Ascending aorta (tissue), 2 donors: ENCODE results near the gene CALN1. TPM values are rescaled to one million over a fixed set of nuclear protein-coding genes. Genes with fewer than 3 reads are reported as not detected.

Experiments
- DNase-seq, 2 donors: peaks; one replicate each; pipeline ENCODE4 v3.0.0-alpha.2; 2019; ENCODE audit warnings: low spot score in 2 of 2
- H3K27ac ChIP-seq, 2 donors: fragments of 200-600 bp; sonication (generic); one replicate each; pipeline ENCODE4 v1.5.1; 2016 to 2017; ENCODE audit warnings: mild to moderate bottlenecking in 1 of 2
- H3K27me3 ChIP-seq: fragments of 200-600 bp; sonication (generic); one replicate; pipeline ENCODE4 v1.5.1; 2017
- H3K36me3 ChIP-seq, 2 donors: fragments of 200-600 bp; sonication (generic); one replicate each; pipeline ENCODE4 v1.5.1; 2016
- H3K4me1 ChIP-seq, 2 donors: fragments of 200-600 bp; sonication (generic); one replicate each; pipeline ENCODE4 v1.5.1; 2016 to 2017; ENCODE audit warnings: mild to moderate bottlenecking in 1 of 2
- H3K4me3 ChIP-seq, 2 donors: fragments of 200-600 bp; sonication (generic); one replicate each; pipeline ENCODE4 v1.5.1; 2016 to 2017; ENCODE audit warnings: mild to moderate bottlenecking in 1 of 2
- H3K9me3 ChIP-seq, 2 donors: fragments of 200-600 bp; sonication (generic); one replicate each; pipeline ENCODE4 v1.5.1; 2016
- intact Hi-C: fragments of 100-400 bp; cut with DNase I; formaldehyde crosslinking; loops from one replicate; pipeline ENCODE4 v1.15.1; 2023
- total RNA-seq: library from RNA; depleted of rRNA; stranded (reverse); fragments of >200 nt; gene quantifications from one replicate; pipeline ENCODE4 v1.1.0, GENCODE V29; 2016
- TF ChIP-seq, protein P1 (sequence below), 3 experiments: fragments of 200-600 bp in 2 of 3; fragments of 450-650 bp in 1 of 3; sonication (generic) in 2 of 3; IDR thresholded peaks; one replicate each; pipeline ENCODE4 v1.5.1; 2016 to 2019; ENCODE audit warnings: antibody characterized with exemption in 3 of 3, mild to moderate bottlenecking in 1 of 3, moderate library complexity in 1 of 3

Gene CALN1
- total RNA-seq, 1 donor from 2014 or later = 1.2 TPM

GRCh38 chr7:72437061-72437585, 25.0 kb upstream of the CALN1 start:
- intact Hi-C loops = no loop called here

GRCh38 chr7:72435925-72436480, 23.9 kb upstream of the CALN1 start:
- no peak for DNase-seq
- Histone ChIP-seq H3K36me3 (no peaks in the 10 kb centered on the region), H3K4me3 (no peak overlapping the region), H3K27ac (no peak overlapping the region), H3K27me3 (no peaks in the 10 kb centered on the region), H3K9me3 (no peaks in the 10 kb centered on the region), H3K4me1 (no peaks in the 10 kb centered on the region)
- intact Hi-C loops = no loop called here
- TF ChIP-seq, protein P1, sequence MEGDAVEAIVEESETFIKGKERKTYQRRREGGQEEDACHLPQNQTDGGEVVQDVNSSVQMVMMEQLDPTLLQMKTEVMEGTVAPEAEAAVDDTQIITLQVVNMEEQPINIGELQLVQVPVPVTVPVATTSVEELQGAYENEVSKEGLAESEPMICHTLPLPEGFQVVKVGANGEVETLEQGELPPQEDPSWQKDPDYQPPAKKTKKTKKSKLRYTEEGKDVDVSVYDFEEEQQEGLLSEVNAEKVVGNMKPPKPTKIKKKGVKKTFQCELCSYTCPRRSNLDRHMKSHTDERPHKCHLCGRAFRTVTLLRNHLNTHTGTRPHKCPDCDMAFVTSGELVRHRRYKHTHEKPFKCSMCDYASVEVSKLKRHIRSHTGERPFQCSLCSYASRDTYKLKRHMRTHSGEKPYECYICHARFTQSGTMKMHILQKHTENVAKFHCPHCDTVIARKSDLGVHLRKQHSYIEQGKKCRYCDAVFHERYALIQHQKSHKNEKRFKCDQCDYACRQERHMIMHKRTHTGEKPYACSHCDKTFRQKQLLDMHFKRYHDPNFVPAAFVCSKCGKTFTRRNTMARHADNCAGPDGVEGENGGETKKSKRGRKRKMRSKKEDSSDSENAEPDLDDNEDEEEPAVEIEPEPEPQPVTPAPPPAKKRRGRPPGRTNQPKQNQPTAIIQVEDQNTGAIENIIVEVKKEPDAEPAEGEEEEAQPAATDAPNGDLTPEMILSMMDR (IDR thresholded peaks at IDR 0.05) = no peak

More at GRCh38 chr7:72437061-72437585, 25.0 kb upstream of the CALN1 start:
- Histone ChIP-seq H3K4me1 (no peaks in the 10 kb centered on the region), H3K9me3 (no peaks in the 10 kb centered on the region), H3K36me3 (no peaks in the 10 kb centered on the region), H3K4me3 (no peak overlapping the region), H3K27ac (no peak overlapping the region), H3K27me3 (no peaks in the 10 kb centered on the region)
- TF ChIP-seq, protein P1 (IDR thresholded peaks at IDR 0.05) = no peak
- no peak for DNase-seq

DNA sequence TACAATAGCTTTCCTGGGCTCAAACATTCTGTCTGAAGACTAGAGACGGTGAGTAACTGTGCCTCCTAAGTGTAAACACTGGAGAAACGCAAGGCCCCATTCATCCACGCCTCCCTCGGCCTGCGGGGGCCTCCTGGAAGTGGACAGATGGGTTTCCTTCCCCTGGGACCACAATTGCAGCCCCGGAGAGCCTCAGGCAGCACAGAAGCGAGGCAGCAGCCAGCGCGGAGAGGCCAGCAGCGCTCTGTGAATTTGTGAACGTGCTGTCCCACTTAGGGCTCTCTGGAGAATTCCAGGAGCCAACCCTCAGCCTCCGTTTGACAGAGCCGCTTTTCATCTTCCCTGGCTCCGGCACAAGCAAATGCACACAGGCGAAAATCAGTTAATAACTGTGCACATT, 23.2 kb upstream of the CALN1 start:
- no peak overlapping the region for H3K27ac ChIP-seq
- TF ChIP-seq, protein P1 (IDR thresholded peaks at IDR 0.05) = no peak
- intact Hi-C loops = no loop called here
- DNase-seq = no peak
- no peak overlapping the region for H3K4me3 ChIP-seq
- no peaks in the 10 kb centered on the region for H3K4me1 ChIP-seq
- H3K36me3 ChIP-seq = no peaks in the 10 kb centered on the region
- no peaks in the 10 kb centered on the region for H3K27me3 ChIP-seq
- no peaks in the 10 kb centered on the region for H3K9me3 ChIP-seq

- TF ChIP-seq, protein P1 (IDR thresholded peaks at IDR 0.05) = no peak
- Histone ChIP-seq H3K27me3 (no peaks in the 10 kb centered on the region), H3K4me3 (no peak overlapping the region), H3K9me3 (no peaks in the 10 kb centered on the region), H3K36me3 (no peaks in the 10 kb centered on the region), H3K4me1 (no peaks in the 10 kb centered on the region), H3K27ac (no peak overlapping the region)
- DNase-seq = no peak
- intact Hi-C loops = no loop called here
Measured at GRCh38 chr7:72430531-72430930, 18.4 kb upstream of the CALN1 start.

- no peak overlapping the region for H3K27ac ChIP-seq
- H3K4me1 ChIP-seq = no peaks in the 10 kb centered on the region
- intact Hi-C loops = no loop called here
- no peaks in the 10 kb centered on the region for H3K27me3 ChIP-seq
- TF ChIP-seq, protein P1 (IDR thresholded peaks at IDR 0.05) = no peak
- no peak for DNase-seq
- no peak overlapping the region for H3K4me3 ChIP-seq
- H3K36me3 ChIP-seq = no peaks in the 10 kb centered on the region
- no peaks in the 10 kb centered on the region for H3K9me3 ChIP-seq
Measured at GRCh38 chr7:72429316-72429715, 17.2 kb upstream of the CALN1 start.

GRCh38 chr7:72416846-72417245, 4.7 kb upstream of the CALN1 start:
- Histone ChIP-seq H3K36me3 (no peaks in the 10 kb centered on the region), H3K4me1 (no peaks in the 10 kb centered on the region), H3K27me3 (no peaks in the 10 kb centered on the region), H3K27ac (no peak overlapping the region), H3K9me3 (no peaks in the 10 kb centered on the region), H3K4me3 (no peak overlapping the region)
- no peak for DNase-seq
- intact Hi-C loops = no loop called here
- TF ChIP-seq, protein P1 (IDR thresholded peaks at IDR 0.05) = no peak
